ENCODE data around the gene FAM72C. TPM values are rescaled to one million over a fixed set of nuclear protein-coding genes. Genes with fewer than 3 reads are reported as not detected.
"Not testable (repeated sequence)": the region's sequence is repeated elsewhere in the genome, so short reads cannot be mapped to it uniquely, and the experiment has no call there.

Gene FAM72C
- total and polyA plus RNA-seq, 12 donors: 0.08 to 1.3 (median 0.44) TPM; not detected in 3

- WGBS, 4 donors: 86 to 94% methylated on average over 2 of the region's 2 CpGs; no CpG with 5 or more reads in 2 of the 4 donors
- H3K36me3 ChIP-seq (replicated peaks in 1 of 2); H3K4me1 ChIP-seq (replicated peaks in 1 of 2); H3K4me3 ChIP-seq; H3K9me3 ChIP-seq (replicated peaks in 1 of 3); DNase-seq; H3K27me3 ChIP-seq; intact Hi-C loops (cut with DNase I); H3K27ac ChIP-seq: not testable (repeated sequence)
Observed at GRCh38 chr1:144003306-144004029, 31.7 kb upstream of the FAM72C start.

DNA sequence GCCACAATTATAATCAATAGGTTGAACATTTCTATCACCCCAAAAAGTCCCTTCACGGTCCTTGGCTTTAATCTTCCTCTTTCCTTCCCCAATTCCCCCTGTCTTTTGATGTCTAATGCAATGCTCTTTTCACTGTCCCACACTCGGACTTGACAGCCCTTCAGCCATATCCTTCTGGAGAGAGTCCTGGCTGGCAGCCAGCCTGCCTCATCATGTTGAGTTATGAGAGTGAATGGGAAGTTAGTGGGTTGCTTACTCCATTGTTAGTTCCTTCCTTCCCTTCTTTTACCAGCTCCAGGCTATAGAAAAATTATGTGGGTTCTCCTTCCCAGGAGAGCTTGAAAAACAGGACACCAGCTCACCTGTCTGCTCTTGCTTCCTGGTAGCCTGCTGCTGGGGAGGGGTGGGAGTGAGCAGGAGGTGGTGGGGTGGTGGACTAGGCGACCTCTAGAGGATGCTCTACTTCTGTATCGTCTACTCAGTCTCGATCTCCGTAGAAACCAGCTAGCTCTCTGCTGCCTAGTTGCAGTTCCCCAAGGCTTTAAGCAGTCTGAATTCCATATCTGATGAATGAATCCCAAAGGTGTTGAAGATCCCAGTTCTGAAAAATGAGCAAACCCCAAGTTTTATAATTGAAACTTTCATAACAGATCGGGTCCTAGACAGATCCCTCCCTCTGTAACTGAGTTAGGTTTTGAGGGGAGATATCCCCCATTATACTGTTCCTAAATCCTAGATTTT is 30.5 kb upstream of the FAM72C start:
- H3K27ac ChIP-seq: not testable (repeated sequence)

DNA sequence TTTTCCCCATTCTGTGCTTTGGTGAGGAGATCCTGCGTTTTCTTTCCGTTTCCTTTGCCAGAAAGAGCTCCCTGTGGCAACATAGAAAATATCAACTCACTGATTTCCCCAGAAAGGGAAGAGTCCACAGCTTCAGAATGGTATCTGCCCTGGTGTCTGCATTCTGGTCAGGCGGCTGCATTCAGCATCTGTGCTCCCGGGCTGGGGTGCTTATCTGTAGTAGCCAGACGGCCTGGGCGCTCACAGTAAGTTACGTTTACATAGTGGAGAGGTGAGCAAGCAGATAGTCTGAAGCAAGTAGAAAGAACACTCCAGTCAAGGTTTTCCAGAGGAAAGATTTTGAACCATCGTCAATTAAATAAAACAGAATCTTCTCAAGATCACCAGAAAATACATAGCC is 29.3 kb upstream of the FAM72C start:
- H3K36me3 ChIP-seq (replicated peaks in 1 of 2); H3K27ac ChIP-seq; intact Hi-C loops (cut with DNase I); DNase-seq; H3K4me1 ChIP-seq (replicated peaks in 1 of 2); H3K27me3 ChIP-seq; H3K4me3 ChIP-seq; H3K9me3 ChIP-seq (replicated peaks in 1 of 3): not testable (repeated sequence)
- WGBS, 4 donors: 93 to 94% methylated on average over 5 of the region's 8 CpGs; no CpG with 5 or more reads in 2 of the 4 donors

More for the DNA sequence above, 30.5 kb upstream of the FAM72C start:
- H3K4me3 ChIP-seq; H3K4me1 ChIP-seq (replicated peaks in 1 of 2); H3K27me3 ChIP-seq; intact Hi-C loops (cut with DNase I); DNase-seq; H3K36me3 ChIP-seq (replicated peaks in 1 of 2); H3K9me3 ChIP-seq (replicated peaks in 1 of 3): not testable (repeated sequence)
- WGBS, 4 donors: 50 to 80% (median 54%) methylated on average over 1 to 5 of the region's 7 CpGs

- H3K36me3 ChIP-seq (replicated peaks in 1 of 2); H3K4me1 ChIP-seq (replicated peaks in 1 of 2); H3K4me3 ChIP-seq; H3K27ac ChIP-seq; DNase-seq; H3K9me3 ChIP-seq (replicated peaks in 1 of 3); H3K27me3 ChIP-seq; intact Hi-C loops (cut with DNase I): not testable (repeated sequence)
- 67 to 100% (median 100%) methylated on average over 1 of the region's 6 CpGs; no CpG with 5 or more reads in 1 of the 4 donors for WGBS, 4 donors
Observed at GRCh38 chr1:143996020-143996419, 24.2 kb upstream of the FAM72C start.

DNA sequence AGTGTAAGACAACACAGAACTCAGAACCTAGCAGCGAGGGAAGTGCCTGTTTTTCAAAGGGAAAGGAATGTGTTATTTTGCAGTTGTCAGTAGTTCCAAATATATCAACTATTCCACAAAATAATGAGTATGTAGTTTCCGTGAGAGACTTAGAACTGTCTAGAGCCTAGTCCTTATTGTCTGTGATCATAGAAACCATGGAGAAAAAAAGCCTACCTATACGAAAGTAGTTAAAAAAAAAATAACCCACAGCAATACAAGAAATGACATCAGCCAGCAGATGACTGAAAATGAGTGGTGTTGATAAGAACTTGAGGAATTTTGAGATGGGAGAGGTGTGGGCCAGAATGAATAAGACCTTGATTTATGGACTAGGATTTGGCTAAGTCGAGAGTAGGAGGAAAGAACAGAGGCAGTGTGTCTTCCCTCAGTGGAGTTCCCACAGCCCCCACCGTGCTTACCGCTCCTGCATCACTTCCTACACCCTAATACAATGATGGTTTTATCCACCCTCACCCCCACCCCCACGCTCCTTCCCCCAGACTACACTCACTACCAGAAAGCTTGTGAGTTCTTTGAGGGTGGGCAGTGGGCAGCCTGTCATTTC is 21.6 kb upstream of the FAM72C start:
- DNase-seq; intact Hi-C loops (cut with DNase I): not testable (repeated sequence)

DNA sequence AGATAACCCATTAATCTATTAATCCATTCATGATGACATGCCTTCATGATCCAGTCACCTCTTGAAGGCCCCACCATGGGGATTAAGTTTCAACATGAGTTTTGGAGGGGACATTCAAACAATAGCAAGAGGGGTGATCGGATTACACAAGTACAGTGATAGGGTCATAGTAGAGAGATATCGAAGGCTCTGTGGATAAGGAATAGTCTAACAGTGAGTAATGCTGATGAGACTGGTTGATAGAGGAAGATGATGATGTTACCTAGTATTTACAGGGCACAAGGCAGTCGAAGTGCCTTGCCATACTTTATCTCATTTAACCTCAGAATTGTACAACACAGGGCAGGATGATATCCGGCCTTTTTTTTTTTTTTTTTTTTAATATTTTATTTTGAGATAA is 18.9 kb upstream of the FAM72C start:
- H3K9me3 ChIP-seq (replicated peaks in 1 of 3); intact Hi-C loops (cut with DNase I); DNase-seq; H3K27ac ChIP-seq; H3K4me1 ChIP-seq (replicated peaks in 1 of 2); H3K36me3 ChIP-seq (replicated peaks in 1 of 2); H3K27me3 ChIP-seq; H3K4me3 ChIP-seq: not testable (repeated sequence)
- no CpG with 5 or more reads among the region's 4 CpGs for WGBS, 4 donors

More for the DNA sequence above, 21.6 kb upstream of the FAM72C start:
- not testable (repeated sequence) for H3K27ac ChIP-seq; H3K4me3 ChIP-seq; H3K9me3 ChIP-seq (replicated peaks in 1 of 3); H3K27me3 ChIP-seq; H3K36me3 ChIP-seq (replicated peaks in 1 of 2); H3K4me1 ChIP-seq (replicated peaks in 1 of 2)
- WGBS, 4 donors: 33 to 79% (median 57%) methylated on average over 1 to 2 of the region's 7 CpGs

GRCh38 chr1:143989719-143990118 is 17.9 kb upstream of the FAM72C start:
- WGBS, 4 donors: no CpG with 5 or more reads among the region's 1 CpG
- not testable (repeated sequence) for H3K4me1 ChIP-seq (replicated peaks in 1 of 2); H3K9me3 ChIP-seq (replicated peaks in 1 of 3)

DNA sequence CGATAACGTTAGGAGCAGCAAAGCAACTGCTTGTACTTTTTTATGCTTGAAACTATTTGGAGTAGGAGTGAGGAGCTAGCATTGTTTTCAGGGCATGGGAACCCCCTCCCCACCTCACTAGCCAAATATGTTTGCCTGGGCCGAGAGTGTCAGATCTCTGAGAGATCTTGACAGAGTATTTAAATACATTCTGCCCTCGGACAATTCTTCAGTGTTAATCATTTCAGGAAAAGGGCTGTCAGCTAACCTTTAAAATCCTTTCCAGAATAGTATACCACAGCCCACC is 17.6 kb upstream of the FAM72C start:
- DNase-seq; H3K4me3 ChIP-seq; H3K27me3 ChIP-seq; H3K9me3 ChIP-seq (replicated peaks in 1 of 3); H3K36me3 ChIP-seq (replicated peaks in 1 of 2); intact Hi-C loops (cut with DNase I); H3K4me1 ChIP-seq (replicated peaks in 1 of 2); H3K27ac ChIP-seq: not testable (repeated sequence)
- WGBS, 4 donors: no CpG with 5 or more reads among the region's 4 CpGs

More at GRCh38 chr1:143989719-143990118, 17.9 kb upstream of the FAM72C start:
- intact Hi-C loops (cut with DNase I); H3K27me3 ChIP-seq; H3K4me3 ChIP-seq; H3K27ac ChIP-seq; H3K36me3 ChIP-seq (replicated peaks in 1 of 2); DNase-seq: not testable (repeated sequence)

- H3K4me3 ChIP-seq; DNase-seq; H3K27ac ChIP-seq; H3K9me3 ChIP-seq (replicated peaks in 1 of 3); H3K4me1 ChIP-seq (replicated peaks in 1 of 2); H3K36me3 ChIP-seq (replicated peaks in 1 of 2); intact Hi-C loops (cut with DNase I); H3K27me3 ChIP-seq: not testable (repeated sequence)
- WGBS, 4 donors: 47 to 100% (median 69%) methylated on average over 1 to 2 of the region's 10 CpGs
Observed at GRCh38 chr1:143988602-143989426, 17.0 kb upstream of the FAM72C start.

GRCh38 chr1:143987868-143988267 is 16.1 kb upstream of the FAM72C start:
- DNase-seq; H3K4me1 ChIP-seq (replicated peaks in 1 of 2); H3K4me3 ChIP-seq; H3K9me3 ChIP-seq (replicated peaks in 1 of 3); H3K36me3 ChIP-seq (replicated peaks in 1 of 2); H3K27ac ChIP-seq; H3K27me3 ChIP-seq; intact Hi-C loops (cut with DNase I): not testable (repeated sequence)
- no CpG with 5 or more reads among the region's 1 CpG for WGBS, 4 donors
